Panc1 (cell line): Measurements from ENCODE around the gene PPP2R5D.

Source experiments
- REST ChIP-seq, 2 experiments: IDR thresholded peaks; 2 replicates each; pipeline ENCODE4 v1.6.1; 2011 to 2012; ENCODE audit warnings: low read depth in 2 of 2, control low read depth in 1 of 2, low read length in 1 of 2, mild to moderate bottlenecking in 1 of 2, moderate library complexity in 1 of 2; ENCODE audit not compliant: insufficient read depth in 1 of 2
- TF ChIP-seq, protein P1 (sequence below): fragments of 450-650 bp; IDR thresholded peaks from 2 replicates; pipeline ENCODE4 v1.5.1; 2017; ENCODE audit warnings: mild to moderate bottlenecking

DNA sequence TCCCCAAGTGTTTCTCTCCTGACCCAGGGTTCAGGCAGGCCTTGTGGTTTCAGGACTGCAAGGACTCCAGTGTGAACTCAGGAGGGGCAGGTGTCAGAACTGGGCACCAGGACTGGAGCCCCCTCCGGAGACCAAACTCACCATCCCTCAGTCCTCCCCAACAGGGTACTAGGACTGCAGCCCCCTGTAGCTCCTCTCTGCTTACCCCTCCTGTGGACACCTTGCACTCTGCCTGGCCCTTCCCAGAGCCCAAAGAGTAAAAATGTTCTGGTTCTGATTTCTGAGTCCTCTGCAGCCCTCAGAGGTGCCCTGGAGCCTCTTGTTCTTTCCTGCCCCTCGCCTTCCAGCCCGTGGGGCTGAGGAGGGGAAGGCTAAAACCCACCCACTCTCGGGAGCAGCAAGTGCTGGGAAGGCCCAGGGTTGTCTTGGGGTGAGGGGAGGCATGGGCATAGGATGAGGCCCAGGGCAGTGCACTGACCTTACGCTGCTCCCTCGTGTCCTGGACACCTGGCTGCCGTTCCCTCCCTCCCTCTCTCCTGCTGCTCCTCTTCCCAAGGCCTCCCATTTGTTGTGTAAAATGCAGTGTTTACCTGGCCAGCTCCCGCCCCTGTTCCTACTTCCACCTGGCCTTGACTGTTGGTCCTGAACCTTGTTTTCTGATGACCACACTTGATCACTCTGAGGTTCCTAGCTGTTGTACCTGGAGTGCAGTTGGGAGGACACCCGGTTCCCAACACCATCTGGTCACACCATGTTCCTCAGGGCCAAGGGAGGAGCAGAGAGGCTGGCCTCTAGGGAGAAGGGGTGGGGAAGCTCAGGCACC, 45.2 kb upstream of the PPP2R5D start:
- TF ChIP-seq, protein P1, sequence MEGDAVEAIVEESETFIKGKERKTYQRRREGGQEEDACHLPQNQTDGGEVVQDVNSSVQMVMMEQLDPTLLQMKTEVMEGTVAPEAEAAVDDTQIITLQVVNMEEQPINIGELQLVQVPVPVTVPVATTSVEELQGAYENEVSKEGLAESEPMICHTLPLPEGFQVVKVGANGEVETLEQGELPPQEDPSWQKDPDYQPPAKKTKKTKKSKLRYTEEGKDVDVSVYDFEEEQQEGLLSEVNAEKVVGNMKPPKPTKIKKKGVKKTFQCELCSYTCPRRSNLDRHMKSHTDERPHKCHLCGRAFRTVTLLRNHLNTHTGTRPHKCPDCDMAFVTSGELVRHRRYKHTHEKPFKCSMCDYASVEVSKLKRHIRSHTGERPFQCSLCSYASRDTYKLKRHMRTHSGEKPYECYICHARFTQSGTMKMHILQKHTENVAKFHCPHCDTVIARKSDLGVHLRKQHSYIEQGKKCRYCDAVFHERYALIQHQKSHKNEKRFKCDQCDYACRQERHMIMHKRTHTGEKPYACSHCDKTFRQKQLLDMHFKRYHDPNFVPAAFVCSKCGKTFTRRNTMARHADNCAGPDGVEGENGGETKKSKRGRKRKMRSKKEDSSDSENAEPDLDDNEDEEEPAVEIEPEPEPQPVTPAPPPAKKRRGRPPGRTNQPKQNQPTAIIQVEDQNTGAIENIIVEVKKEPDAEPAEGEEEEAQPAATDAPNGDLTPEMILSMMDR: no peak
- no peak for TF ChIP-seq REST (IDR thresholded peaks at IDR 0.05; ENCODE audit: insufficient read depth in 1 of 2, low read depth in 2 of 2, low read length in 1 of 2)
